ENCODE measurements around the gene ABI1. TPM values are rescaled to one million over a fixed set of nuclear protein-coding genes. Genes with fewer than 3 reads are reported as not detected.

The ABI1 gene
- polyA plus RNA-seq, 6 donors from 2014 or later = 85.7 to 122 (median 108) TPM

- Mint-ChIP-seq H3K4me3 (no peak overlapping the region), H3K9me3 (peaks cover 0 to 5% (median 0%) of the 10 kb centered on the region in 7 donors), H3K36me3 (peaks cover 0 to 5% of the 10 kb centered on the region in 2 donors), H3K27ac (peak overlapping the region in 3 of 6 donors; percentile 34 to 82 (median 54)), H3K27me3 (no peaks in the 10 kb centered on the region), H3K4me1 (peaks cover 41 to 75% (median 54%) of the 10 kb centered on the region in 3 donors)
- DNase-seq (no peak), ATAC-seq (ENCODE audit: low read depth in 2 of 2) (no peak)
Measured at GRCh38 chr10:26809973-26810372, 50.8 kb downstream of the ABI1 start.

- ATAC-seq (ENCODE audit: low read depth in 2 of 2) (no peak), DNase-seq (no peak)
- Mint-ChIP-seq H3K36me3 (peaks cover 0 to 5% of the 10 kb centered on the region in 2 donors), H3K4me1 (peaks cover 53 to 89% (median 57%) of the 10 kb centered on the region in 3 donors), H3K27ac (peak overlapping the region in 2 of 6 donors; percentile 63 to 70), H3K4me3 (no peak overlapping the region), H3K9me3 (peaks cover 0 to 5% (median 0%) of the 10 kb centered on the region in 7 donors), H3K27me3 (no peaks in the 10 kb centered on the region)
Measured at GRCh38 chr10:26807532-26807931, 53.2 kb downstream of the ABI1 start.

- no peaks in the 10 kb centered on the region for H3K9me3 Mint-ChIP-seq
- no peak for ATAC-seq (ENCODE audit: low read depth in 2 of 2)
- H3K4me3 Mint-ChIP-seq = peak overlapping the region in 1 of 8 donors; percentile 61
- no peak for DNase-seq
- no peaks in the 10 kb centered on the region for H3K27me3 Mint-ChIP-seq
- peaks cover 0 to 5% of the 10 kb centered on the region in 2 donors for H3K36me3 Mint-ChIP-seq
- peaks cover 58 to 90% (median 59%) of the 10 kb centered on the region in 3 donors for H3K4me1 Mint-ChIP-seq
- H3K27ac Mint-ChIP-seq = peak overlapping the region in 3 of 6 donors; percentile 0 to 73 (median 71)
Measured at GRCh38 chr10:26806557-26806956, 54.2 kb downstream of the ABI1 start.

DNA sequence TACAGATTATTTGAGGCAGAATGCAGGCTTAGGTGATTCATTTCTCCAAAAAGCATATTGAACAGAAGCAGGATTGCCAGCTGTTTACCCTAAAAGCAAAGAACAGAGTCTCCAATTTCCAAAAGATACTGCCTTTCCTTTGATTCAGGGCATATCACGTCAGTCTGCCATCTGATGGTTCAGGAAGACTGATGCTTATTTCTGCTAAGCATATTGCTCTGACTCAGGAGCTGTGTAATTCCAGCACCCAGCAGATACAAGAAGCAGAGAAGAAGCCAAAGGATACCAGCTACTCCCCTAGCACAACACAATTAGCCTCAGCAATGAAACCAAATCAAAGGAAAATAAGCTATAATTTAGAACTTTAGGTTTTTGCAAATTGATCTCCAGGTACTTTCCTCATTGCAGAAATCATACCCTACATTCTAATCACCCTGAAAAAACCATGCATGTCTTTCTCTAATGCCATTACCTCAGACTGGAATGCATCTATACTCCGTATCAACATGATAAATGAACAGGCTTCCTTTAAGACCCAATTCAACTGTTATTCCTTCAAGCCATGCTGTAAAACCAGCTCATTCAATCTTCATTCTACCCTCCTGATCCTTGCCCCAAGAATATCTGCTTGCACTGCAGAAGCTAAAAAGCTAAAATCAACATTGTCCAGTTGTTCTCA, 55.1 kb downstream of the ABI1 start:
- peak overlapping the region in 3 of 6 donors; percentile 3 to 56 (median 46) for H3K27ac Mint-ChIP-seq
- H3K27me3 Mint-ChIP-seq = no peaks in the 10 kb centered on the region
- ATAC-seq (ENCODE audit: low read depth in 2 of 2) (no peak), DNase-seq (no peak)
- no peaks in the 10 kb centered on the region for H3K9me3 Mint-ChIP-seq
- peaks cover 64 to 98% (median 67%) of the 10 kb centered on the region in 3 donors for H3K4me1 Mint-ChIP-seq
- peaks cover 0 to 5% of the 10 kb centered on the region in 2 donors for H3K36me3 Mint-ChIP-seq
- peak overlapping the region in 3 of 8 donors; percentile 15 to 59 (median 17) for H3K4me3 Mint-ChIP-seq

- Mint-ChIP-seq H3K4me3 (peak overlapping the region in 4 of 8 donors; percentile 23 to 40 (median 34)), H3K36me3 (peaks cover 0 to 5% of the 10 kb centered on the region in 2 donors), H3K9me3 (no peaks in the 10 kb centered on the region), H3K27ac (peak overlapping the region in 5 of 6 donors; percentile 6 to 85 (median 21)), H3K27me3 (no peaks in the 10 kb centered on the region), H3K4me1 (peaks cover 68 to 98% (median 71%) of the 10 kb centered on the region in 3 donors)
- DNase-seq = no peak
- ATAC-seq (ENCODE audit: low read depth in 2 of 2) = no peak
Measured at GRCh38 chr10:26804418-26805393, 56.1 kb downstream of the ABI1 start.

GRCh38 chr10:26803849-26804248, 56.9 kb downstream of the ABI1 start:
- ATAC-seq (ENCODE audit: low read depth in 2 of 2) (no peak), DNase-seq (no peak)
- peaks cover 0 to 5% of the 10 kb centered on the region in 2 donors for H3K36me3 Mint-ChIP-seq
- H3K27ac Mint-ChIP-seq = peak overlapping the region in 4 of 6 donors; percentile 16 to 90 (median 30)
- H3K27me3 Mint-ChIP-seq = no peaks in the 10 kb centered on the region
- H3K4me3 Mint-ChIP-seq = peak overlapping the region in 2 of 8 donors; percentile 30 to 67
- no peaks in the 10 kb centered on the region for H3K9me3 Mint-ChIP-seq
- peaks cover 64 to 97% (median 73%) of the 10 kb centered on the region in 3 donors for H3K4me1 Mint-ChIP-seq

DNA sequence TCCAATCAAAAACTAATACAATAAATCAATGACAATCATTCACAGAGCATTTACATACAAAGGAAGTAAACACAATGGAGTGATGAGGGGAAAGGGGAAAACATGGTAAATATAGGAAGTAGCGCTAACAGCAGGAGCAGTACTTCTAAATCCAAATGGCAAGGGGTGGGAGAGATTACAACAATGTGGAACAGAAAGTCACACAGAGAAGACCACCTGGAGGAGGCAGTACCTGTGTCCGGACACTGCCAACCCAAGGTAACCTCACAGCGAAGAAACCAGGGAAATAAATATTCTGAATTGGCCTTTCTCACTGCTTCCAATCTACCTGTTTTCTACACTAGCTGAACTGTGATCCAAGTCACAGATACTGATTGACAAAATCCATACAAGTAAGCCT, 58.2 kb downstream of the ABI1 start:
- Mint-ChIP-seq H3K9me3 (no peaks in the 10 kb centered on the region), H3K27me3 (no peaks in the 10 kb centered on the region), H3K4me1 (peaks cover 77 to 97% (median 83%) of the 10 kb centered on the region in 3 donors), H3K4me3 (peak overlapping the region in 6 of 8 donors; percentile 0 to 85 (median 66)), H3K27ac (peak overlapping the region; percentile 52 to 90 (median 84)), H3K36me3 (peaks cover 0 to 5% of the 10 kb centered on the region in 2 donors)
- no peak for ATAC-seq (ENCODE audit: low read depth in 2 of 2)
- DNase-seq = no peak

- H3K27me3 Mint-ChIP-seq = no peaks in the 10 kb centered on the region
- DNase-seq = no peak
- peak; percentile 34 to 35 for ATAC-seq (ENCODE audit: low read depth in 2 of 2)
- peaks cover 82 to 96% (median 86%) of the 10 kb centered on the region in 3 donors for H3K4me1 Mint-ChIP-seq
- H3K27ac Mint-ChIP-seq = peak overlapping the region; percentile 52 to 96 (median 91)
- H3K4me3 Mint-ChIP-seq = peak overlapping the region; percentile 24 to 85 (median 74)
- no peaks in the 10 kb centered on the region for H3K9me3 Mint-ChIP-seq
- H3K36me3 Mint-ChIP-seq = peaks cover 0 to 2% of the 10 kb centered on the region in 2 donors
Measured at GRCh38 chr10:26801831-26802230, 58.9 kb downstream of the ABI1 start.

- ATAC-seq (ENCODE audit: low read depth in 2 of 2) (peak; percentile 11 to 20), DNase-seq (no peak)
- Mint-ChIP-seq H3K9me3 (no peaks in the 10 kb centered on the region), H3K36me3 (no peaks in the 10 kb centered on the region), H3K4me1 (peaks cover 77 to 94% (median 81%) of the 10 kb centered on the region in 3 donors), H3K27ac (peak overlapping the region; percentile 41 to 96 (median 87)), H3K27me3 (no peaks in the 10 kb centered on the region), H3K4me3 (peak overlapping the region; percentile 47 to 85 (median 76))
Measured at GRCh38 chr10:26801274-26801673, 59.5 kb downstream of the ABI1 start.

- H3K4me3 Mint-ChIP-seq = peak overlapping the region; percentile 69 to 86 (median 83)
- H3K9me3 Mint-ChIP-seq = peaks cover 0 to 6% (median under 1%) of the 10 kb centered on the region in 7 donors
- H3K27me3 Mint-ChIP-seq = no peaks in the 10 kb centered on the region
- no peaks in the 10 kb centered on the region for H3K36me3 Mint-ChIP-seq
- ATAC-seq (ENCODE audit: low read depth in 2 of 2) = no peak
- peaks cover 76 to 92% (median 78%) of the 10 kb centered on the region in 3 donors for H3K4me1 Mint-ChIP-seq
- DNase-seq = no peak
- peak overlapping the region; percentile 72 to 96 (median 89) for H3K27ac Mint-ChIP-seq
Measured at GRCh38 chr10:26800468-26800867, 60.3 kb downstream of the ABI1 start.

DNA sequence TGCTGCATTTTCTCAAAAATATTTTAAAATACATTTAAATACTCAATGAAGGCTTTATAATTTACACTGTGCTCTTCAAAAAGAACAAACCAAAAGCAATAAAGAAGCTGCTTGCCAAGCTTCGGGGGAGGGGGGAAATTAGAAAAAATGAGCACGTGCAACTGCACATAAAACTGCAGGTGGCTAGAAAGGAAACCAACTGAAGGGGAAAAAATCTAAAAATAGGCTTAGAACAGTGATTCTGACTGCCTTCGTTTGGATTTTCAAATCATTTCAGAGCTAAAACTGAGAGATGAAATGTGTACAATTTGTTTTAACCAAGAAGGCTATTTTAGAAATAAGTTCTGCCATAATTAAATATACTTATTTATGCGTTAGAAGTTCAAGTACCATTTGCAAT, 61.4 kb downstream of the ABI1 start:
- H3K9me3 Mint-ChIP-seq = peaks cover 0 to 11% (median 3%) of the 10 kb centered on the region in 7 donors
- DNase-seq (peak; percentile 74), ATAC-seq (ENCODE audit: low read depth in 2 of 2) (peak; percentile 84 to 89)
- H3K4me3 Mint-ChIP-seq = peak overlapping the region; percentile 69 to 86 (median 83)
- H3K27me3 Mint-ChIP-seq = no peaks in the 10 kb centered on the region
- H3K27ac Mint-ChIP-seq = peak overlapping the region; percentile 14 to 98 (median 79)
- no peaks in the 10 kb centered on the region for H3K36me3 Mint-ChIP-seq
- H3K4me1 Mint-ChIP-seq = peaks cover 70 to 91% (median 73%) of the 10 kb centered on the region in 3 donors

DNA sequence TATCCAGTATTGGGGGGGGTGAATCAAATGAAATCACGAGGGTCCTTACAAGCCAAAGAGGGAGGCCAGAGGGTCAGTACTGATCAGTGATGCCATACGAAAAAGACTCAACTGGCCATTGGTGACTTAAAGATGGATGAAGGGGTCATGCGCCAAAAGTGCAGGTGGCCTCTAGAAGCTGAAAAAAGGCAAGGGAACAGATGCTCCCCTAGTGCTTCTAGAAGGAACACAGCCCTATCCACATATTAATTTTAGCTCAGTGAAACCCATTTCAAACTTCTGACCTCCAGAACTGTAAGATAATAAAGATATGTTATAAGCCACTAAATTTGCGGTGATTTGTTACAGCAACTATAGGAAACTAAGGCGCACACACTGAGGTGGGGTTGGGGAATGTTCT, 62.5 kb downstream of the ABI1 start:
- H3K27ac Mint-ChIP-seq = peak overlapping the region; percentile 47 to 92 (median 76)
- DNase-seq (no peak), ATAC-seq (ENCODE audit: low read depth in 2 of 2) (no peak)
- peaks cover 70 to 88% (median 70%) of the 10 kb centered on the region in 3 donors for H3K4me1 Mint-ChIP-seq
- H3K36me3 Mint-ChIP-seq = no peaks in the 10 kb centered on the region
- H3K27me3 Mint-ChIP-seq = no peaks in the 10 kb centered on the region
- H3K4me3 Mint-ChIP-seq = peak overlapping the region; percentile 19 to 75 (median 50)
- peaks cover 0 to 11% (median 3%) of the 10 kb centered on the region in 7 donors for H3K9me3 Mint-ChIP-seq

GRCh38 chr10:26797340-26797739, 63.4 kb downstream of the ABI1 start:
- Mint-ChIP-seq H3K4me3 (peak overlapping the region in 3 of 8 donors; percentile 26 to 75 (median 29)), H3K27me3 (no peaks in the 10 kb centered on the region), H3K4me1 (peaks cover 68 to 86% (median 70%) of the 10 kb centered on the region in 3 donors), H3K36me3 (no peaks in the 10 kb centered on the region), H3K9me3 (peaks cover 0 to 11% (median 3%) of the 10 kb centered on the region in 7 donors), H3K27ac (peak overlapping the region in 5 of 6 donors; percentile 55 to 92 (median 71))
- DNase-seq (no peak), ATAC-seq (ENCODE audit: low read depth in 2 of 2) (no peak)
